ENCODE data around the gene CENPF.
"Not testable (repeated sequence)": the region's sequence is repeated elsewhere in the genome, so short reads cannot be mapped to it uniquely, and the experiment has no call there.

CENPF gene

DNA sequence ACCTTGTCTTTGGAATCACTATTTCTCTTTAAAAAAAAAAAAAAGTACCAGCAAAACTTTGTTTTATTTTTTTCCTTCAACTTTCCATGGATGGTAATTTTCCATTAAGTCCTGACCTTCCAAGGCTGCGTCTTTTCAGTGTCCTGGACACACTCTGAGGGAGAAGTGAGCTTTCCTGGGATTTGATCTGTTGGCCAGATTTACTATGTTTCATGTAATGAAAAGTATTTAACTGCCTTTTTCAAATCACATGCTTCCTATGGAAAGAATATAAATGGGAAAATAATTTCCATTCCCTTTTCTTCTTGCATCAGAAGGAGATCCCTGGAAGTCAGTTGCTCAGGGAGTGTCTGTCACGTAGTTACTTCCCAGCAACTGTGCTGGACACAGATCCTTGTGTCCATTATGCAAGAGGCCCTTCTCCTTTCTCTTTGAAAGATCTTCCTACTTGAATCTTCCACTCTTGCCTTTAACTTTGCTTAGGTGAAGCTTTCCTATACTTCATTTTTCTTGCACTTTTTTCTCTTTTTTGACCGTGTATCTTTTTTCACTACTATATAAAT, 59.3 kb downstream of the CENPF start:
- no peak for DNase-seq

DNA sequence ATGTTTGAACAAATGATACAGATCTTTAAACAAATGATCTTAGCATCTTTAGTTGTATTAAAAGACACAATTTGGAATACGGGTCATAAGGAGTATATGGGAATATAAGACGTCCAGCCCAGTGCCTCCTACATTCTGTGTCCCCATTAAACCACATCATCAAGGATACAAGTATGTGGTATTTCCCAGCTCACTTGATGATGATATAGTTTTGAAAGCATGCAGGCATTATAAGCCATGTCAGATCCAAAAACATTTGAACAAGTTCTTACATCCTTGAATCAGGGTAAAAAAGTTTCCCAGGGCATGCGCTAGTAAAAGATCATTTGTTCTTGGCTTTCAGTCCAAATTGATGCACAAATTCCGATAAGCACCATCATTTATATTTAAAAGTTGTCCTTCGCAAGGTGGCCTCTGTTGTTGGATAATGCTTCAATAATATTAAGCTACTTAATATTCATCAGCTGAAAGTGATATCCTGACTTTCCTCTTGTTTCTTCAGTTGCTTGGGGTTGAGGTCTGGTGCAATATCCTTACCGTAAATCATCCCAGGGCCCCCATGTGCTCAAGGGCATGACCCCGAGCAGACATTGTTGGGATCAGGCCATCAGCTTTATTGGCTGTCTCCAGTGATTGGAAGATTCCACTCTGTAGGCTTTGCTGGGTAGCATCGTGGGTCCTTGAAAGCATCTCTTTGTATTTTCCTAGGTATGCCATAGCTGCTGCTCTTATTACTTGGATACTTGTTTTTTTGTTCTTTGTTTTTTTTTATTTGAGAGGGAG, 61.8 kb downstream of the CENPF start:
- DNase-seq: no peak

DNA sequence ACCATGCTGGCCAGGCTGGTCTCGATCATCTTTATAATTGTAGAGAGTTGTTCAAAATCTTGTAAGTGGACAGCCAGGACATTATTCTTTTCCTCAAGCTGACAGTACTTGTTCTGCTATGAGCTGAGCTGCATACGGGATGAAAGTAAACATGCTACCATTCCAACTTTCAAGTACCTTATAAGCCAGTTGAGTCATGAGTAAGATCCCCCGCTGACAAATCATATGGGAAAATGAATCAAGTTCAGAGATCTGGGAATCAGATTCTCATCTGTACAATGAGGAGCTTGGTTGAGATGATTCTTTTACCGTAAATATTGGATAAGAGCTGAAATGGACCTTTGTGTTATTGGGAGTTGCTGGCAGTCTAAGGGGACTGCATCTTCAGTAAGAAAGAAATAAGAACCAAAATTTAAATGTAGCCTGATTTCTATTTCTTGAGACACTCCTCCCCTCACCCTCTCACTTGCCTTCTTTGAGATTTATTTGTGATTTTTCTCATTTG, 62.7 kb downstream of the CENPF start:
- DNase-seq: no peak

DNA sequence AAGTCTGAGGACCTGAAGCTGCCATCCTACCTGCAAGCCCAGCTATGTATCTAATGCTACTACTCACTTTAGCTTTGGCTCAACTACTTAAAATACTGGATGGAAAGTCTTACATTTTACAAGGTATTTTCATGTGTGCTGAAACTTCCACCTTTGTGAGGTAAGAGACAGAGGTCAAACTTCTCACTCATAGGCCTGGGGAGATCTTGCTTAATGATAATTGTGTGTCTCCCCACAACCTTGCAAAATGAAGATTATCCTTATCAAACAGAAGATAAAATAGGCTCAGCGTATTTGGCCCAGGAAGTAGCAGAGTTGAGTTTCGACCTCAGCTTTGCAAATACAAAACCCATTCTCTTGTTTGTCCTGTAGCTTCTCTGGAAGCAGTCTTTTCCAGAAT, 63.7 kb downstream of the CENPF start:
- DNase-seq: no peak

DNA sequence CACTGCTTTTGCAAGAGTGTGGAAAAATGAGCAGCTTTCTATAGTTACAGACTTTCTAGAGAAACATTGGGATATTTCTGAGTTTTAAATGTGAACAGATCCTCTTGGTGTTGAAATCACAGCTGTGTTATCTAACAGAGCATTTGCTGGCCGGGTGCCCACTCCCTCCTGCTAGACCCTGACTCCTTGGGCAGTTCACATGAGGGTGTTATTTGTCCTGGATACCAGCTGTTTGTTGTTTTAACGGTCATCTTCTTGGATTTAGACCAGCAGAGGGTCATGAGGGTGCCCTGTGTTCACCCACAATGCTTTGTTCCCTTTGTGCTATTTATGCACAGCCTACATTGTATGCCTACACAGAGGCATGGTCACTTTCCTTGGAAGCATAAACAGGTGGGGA, 67.1 kb downstream of the CENPF start:
- DNase-seq: no peak

DNA sequence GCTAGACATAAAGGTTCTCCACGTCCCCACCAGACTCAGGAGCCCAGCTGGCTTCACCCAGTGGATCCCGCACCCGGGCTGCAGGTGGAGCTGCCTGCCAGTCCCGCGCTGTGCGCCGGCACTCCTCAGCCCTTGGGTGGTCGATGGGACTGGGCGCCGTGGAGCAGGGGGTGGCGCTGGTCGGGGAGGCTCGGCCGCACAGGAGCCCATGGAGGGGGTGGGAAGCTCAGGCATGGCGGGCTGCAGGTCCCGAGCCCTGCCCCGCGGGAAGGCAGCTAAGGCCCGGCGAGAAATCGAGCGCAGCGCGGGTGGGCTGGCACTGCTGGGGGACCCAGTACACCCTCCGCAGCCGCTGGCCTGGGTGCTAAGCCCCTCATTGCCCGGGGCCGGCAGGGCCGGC, 70.0 kb downstream of the CENPF start:
- DNase-seq: not testable (repeated sequence)

DNA sequence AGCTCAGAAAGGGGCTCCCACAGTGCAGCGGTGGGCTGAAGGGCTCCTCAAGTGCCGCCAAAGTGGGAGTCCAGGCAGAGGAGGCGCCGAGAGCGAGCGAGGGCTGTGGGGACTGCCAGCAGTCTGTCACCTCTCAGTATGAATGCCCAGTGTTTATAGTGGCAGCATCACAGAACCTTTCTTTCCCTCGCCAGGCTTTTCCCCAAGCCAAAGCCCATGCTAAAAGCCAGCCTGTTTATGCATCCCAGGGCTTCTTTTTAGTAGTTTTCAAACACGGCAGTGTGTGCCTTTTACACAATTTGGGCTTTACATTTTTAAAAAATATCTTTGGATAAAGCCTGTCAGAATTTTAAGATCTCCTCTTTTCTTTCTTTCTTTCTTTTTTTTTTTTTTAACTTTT, 70.6 kb downstream of the CENPF start:
- no peak for DNase-seq

DNA sequence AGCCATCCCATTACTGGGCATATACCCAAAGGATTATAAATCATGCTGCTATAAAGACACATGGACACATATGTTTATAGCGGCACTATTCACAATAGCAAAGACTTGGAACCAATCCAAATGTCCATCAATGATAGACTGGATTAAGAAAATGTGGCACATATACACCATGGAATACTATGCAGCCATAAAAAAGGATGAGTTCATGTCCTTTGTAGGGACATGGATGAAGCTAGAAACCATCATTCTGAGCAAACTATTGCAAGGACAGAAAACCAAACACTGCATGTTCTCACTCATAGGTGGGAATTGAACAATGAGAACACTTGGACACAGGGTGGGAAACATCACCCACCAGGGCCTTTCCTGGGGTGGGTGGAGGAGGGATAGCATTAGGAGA, 72.5 kb downstream of the CENPF start:
- DNase-seq: not testable (repeated sequence)

DNA sequence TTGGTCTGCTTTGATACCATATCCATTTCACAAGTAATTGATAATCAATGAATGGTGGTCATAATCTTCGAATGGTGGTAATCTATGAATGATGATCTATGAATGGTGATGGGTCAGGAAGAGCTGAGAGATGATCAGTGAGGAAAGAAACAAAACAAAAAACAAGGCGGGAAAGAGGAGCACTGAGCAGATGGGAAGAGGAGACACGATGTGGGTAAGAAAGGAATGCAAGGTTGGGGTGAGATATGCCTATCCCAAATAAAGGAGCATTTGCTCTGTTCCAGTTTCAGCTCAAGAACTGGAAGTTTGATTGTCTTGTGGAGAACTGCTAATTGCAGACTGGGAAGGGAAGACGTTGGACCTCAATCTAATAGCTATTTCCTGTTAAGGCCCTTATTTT, 73.8 kb downstream of the CENPF start:
- no peak for DNase-seq

DNA sequence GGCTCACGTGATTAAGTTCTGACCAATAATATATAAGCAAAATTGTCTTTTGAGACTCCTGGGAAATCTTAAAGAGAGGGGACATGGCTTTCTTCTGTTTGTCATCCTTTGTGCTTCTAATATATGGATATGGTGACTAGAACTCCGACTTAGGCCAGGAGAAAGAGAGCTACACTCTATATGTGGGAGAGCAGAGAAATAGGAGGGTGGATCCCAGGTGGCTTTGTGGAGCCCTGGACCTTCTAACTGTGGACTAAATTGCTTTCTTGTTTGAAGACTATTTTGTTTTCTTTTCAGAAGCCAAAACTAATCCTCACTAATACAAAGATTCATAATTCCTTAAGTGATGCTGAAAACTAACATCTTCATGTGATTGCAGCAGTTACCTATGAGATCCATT, 75.0 kb downstream of the CENPF start:
- no peak for DNase-seq

DNA sequence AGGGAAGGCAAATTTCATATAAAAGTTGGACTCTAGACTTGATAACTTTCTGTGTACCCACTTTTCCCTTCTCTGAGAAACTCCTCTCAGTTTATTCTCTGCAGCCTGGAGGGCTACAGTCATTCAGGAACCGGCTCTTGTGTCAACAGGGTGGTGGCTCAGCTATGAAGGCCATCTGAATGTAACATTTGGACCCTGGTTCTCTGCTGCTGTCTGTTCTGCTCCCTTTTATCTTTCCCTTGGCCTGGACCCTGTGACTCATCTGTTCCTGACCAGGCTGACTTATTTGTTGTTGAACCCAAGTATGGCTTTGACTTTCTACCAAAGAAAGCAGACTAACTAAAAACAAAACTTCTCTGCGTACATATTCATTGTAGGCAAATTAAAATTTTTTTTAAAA, 75.4 kb downstream of the CENPF start:
- DNase-seq: no peak

DNA sequence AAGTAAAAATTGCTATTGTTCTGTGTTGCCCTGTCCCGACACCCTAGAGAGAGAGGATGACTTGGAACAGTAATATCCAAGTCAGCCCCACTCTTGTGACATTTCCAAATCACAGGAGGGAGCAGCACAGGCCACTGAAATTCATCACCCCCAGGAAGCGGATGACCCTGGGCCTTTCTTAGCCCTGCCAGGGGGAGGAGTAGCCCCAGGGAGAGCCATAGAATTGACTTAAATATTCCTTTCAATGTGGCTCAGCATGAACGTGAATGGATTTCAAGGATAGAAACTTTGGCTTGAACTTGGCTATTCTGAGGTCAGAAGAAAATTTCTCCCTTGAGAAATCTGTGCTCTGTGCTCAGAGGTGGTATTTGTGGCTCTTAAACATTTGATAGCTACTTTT, 80.6 kb downstream of the CENPF start:
- no peak for DNase-seq

DNA sequence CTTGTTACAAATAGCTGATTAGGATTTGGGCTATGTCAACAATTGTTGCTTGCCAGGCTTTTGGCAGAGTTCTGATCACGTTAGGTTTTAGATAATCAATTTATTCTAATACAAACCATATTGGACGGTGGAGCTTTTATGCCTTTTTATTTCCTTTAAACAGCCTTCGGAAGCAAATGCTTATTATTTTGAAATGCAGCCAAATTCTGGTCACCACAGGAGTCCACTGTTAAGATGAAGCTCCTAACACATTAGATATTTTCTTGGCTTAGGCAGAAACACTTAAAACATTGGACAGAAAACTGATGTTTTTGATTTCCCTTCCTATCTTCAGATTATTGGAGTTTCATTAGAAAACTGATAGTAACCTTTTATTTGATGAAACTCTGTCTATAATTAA, 82.9 kb downstream of the CENPF start:
- no peak for DNase-seq

DNA sequence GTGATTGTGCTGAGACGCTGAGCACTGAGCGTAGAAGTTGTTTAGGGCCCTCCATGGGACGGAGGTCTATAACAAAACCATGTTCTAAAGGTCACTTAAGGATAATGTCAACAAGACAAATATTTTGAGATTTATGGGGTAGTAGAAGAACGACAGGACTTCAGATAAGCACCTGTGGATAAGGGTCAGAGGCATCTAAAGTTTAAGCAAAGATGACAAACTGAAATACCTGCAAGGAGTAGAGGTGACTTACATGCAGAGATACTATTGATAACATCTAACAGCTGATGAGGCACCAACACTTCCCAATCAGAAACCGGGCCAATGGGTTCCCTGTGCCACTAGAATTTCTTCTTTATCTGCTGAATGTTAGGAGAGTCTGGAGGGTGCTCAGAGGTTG, 83.5 kb downstream of the CENPF start:
- DNase-seq: no peak

DNA sequence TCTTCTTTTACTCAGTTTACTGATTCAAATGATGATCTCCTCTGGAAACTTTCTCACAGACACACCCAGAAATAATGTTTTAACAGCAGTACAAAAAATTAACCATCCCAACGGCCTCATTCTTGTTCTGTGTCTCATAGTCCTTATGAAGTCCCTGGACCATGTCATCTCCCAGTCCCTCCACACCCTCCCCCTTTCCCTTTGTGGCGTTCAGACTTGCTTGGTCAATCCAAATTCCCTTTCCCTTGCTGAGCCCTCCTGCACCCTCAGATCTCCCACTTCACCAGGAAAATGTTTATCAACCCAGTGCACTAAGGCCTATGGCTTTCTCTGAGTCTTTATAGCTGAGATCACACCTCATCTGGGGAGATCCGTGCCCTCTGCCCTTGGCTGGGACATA, 85.9 kb downstream of the CENPF start:
- no peak for DNase-seq

DNA sequence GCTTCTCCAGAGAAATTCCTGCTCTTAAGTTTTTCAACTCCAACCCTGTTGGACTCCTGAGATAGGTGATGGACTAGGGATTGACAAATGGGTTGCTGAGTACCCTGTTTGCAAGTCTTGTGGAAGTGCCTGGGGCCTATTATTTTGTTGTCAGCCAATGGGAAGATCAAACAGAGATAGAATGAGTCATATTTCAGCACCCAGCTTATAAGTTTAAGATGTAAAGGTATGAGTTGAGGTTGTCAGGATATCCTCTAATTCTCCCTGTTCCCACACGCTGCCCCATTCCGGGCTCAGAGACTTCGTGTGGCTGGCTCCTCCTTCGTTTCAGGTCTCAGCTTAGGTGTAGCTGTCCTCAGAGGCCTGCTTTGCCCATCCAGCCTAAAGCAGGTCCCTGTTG, 91.8 kb downstream of the CENPF start:
- DNase-seq: no peak

DNA sequence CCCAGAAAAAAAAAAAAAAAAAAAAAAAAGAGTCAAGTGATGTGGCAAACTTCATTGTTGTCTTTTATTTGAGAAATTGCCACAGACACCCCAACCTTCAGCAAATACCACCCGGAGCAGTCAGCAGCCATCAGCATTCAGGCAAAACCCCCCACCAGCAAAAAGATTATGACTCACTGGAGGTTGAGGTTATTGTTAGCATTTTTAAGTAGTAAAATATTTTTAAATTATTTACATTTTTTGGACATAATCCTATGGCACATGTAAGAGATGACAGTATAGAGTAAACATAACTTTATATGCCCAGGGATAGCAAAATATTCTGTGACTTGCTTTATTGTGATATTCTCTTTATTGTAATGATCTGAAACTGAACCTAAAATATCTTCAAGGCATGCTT, 95.6 kb downstream of the CENPF start:
- no peak for DNase-seq

DNA sequence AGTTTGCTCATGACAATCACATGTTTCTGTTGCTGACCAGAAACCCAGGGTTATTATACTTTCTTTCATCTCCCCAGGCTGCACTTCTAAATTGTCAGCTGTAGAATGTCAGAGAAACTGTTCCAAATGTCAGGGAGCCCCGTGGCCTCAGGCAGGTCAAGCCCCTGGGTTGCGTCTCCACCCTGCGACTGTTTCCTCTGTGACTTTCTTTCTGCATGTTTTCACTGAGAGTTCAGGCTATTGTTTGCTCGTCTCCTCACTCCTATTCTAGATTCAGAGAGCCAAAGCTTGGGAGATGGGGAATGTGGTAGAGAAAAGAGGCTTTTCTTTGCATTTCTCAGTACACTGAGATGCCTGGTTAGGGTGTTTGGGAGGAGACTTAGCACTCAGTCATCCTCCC, 97.4 kb downstream of the CENPF start:
- DNase-seq: no peak

DNA sequence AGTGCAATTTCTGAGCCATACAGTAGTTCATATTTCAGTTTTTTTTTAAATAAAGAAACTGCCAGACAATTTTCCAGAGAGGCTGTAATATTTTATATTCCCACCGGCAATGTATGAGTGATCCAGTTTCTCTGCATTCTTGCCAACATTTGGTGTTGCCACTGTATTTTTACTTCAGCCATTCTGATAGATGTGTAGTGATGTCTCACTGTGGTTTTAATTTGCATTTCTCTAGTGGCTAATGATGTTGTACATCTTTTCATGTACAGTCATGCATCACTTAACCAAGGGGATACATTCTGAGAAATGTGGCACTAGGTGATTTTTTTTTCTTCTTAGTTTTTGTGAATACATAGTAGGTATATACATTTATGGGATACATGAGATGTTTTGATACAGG, 99.6 kb downstream of the CENPF start:
- no peak for DNase-seq

DNA sequence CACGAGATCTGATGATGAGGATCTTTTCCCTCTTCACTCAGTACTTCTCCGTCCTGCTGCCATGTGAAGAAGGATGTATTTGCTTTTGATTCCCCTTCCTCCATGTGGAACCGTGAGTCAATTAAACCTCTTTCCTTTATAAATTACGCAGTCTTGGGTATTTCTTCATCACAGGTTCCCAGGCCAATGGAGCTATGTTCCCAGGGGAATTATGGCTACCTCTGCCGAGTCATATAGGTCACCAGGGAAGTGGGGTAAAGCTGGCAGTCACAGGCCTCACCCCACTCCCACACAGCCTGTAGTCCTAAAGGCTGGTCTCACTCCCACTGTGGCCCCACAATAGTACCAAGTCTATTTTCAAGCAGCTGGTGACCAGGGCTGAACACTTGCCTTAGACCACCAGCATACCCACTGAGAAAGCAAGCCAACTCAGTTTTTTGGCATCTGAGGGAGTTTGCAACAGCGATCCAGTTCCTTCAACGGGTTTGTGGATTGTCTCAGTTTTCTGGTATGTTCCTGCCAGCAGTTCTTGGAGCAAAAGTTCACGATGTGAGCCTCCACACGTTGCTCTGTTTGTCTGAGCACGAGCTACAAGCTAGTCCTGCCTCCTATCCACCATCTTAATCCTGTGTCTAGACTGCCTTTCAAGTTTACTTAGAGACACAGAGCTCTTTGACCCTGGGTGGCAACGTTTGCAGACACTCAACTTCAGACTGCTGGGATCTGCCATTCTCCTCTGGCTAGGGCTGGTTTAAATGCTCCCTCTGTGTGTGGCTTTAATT, 104.5 kb downstream of the CENPF start:
- DNase-seq: no peak

DNA sequence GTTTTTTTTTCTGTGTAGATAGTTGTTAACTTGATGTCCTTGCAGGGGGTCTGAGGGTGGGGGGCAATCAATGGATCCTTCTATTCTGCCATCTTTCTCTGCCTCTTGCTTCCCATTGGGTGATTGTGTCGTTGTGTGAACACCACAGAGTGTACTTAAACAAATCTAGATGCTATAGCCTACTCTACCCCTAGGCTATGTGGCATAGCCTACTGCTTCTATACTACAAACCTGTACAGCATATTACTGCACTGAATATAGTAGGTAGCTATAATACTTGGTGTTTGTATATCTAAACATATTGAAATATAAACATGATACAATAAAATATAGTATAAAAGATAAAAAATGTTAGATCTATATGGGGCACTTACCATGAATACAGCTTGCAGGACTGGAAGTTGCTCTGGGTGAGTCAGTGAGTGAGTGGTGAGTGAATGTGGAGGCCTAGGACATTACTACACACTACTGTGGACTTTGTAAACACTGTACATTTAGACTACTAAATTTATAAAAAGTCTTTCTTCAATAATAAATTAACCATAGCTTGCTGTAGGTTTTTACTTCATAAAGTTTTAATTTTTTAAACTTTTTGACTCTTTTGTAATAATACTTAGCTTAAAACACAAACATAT, 105.4 kb downstream of the CENPF start:
- no peak for DNase-seq

DNA sequence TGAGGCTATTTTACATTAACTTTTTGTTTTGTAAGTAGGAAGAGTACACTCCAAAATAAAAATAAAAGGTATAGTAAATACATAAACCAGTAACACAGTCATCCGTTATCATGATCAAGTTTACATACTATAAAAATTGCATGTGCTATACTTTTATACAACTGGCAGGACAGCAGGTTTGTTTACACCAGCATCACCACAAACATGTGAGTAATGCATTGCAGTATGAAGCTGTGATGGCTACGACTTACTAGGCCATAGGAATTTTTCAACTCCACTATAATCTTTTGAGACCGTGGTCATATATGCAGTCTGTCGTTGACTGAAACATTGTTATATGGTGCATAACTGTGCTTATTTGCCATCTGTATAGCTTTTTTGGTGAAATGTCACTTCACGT, 106.2 kb downstream of the CENPF start:
- DNase-seq: no peak

DNA sequence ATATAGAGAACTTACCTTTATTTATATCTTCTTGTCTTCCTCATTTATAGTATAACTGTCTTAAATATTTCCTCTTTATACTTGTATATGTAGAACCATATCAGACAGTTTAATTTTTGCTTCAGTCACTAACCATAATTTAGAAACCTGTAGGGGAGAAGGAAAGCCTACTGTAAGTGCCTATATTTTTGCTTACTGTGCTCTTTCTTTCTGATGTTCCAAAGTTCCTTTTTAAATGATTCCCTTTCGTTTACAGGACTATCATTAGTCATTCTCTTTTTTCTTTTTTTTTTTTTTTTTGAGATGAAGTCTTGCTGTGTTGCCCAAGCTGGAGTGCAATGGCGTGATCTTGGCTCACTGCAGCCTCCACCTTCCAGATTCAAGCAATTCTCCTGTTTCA, 109.7 kb downstream of the CENPF start:
- DNase-seq: no peak

Measured in NCI-H1694 treated with DMSO at 0.1 percent for 48 hours (cell line).